ENCODE data around the gene CCDC152. TPM values are rescaled to one million over a fixed set of nuclear protein-coding genes. Genes with fewer than 3 reads are reported as not detected.
"Not testable (repeated sequence)": the region's sequence is repeated elsewhere in the genome, so short reads cannot be mapped to it uniquely, and the experiment has no call there.

The CCDC152 gene
- total RNA-seq, 1 donor: 0.36 TPM

GRCh38 chr5:42719034-42719433 is 37.6 kb upstream of the CCDC152 start:
- peak overlapping the region; percentile 12 for H3K27ac ChIP-seq (ENCODE audit: low read depth, low read length)
- no peaks in the 10 kb centered on the region for H3K9me3 ChIP-seq (ENCODE audit: low read depth, low read length)
- H2AFZ ChIP-seq (ENCODE audit: low read length): no peak overlapping the region
- no peaks in the 10 kb centered on the region for H3K27me3 ChIP-seq (ENCODE audit: insufficient read depth, low read length)
- no peaks in the 10 kb centered on the region for H3K36me3 ChIP-seq (ENCODE audit: insufficient read depth, low read length)
- DNase-seq (ENCODE audit: insufficient read length, low spot score, missing footprints): peak; percentile 27
- no peaks in the 10 kb centered on the region for H3K79me2 ChIP-seq (ENCODE audit: insufficient read depth, low read length)
- H3K4me3 ChIP-seq (ENCODE audit: insufficient read depth, low read length): no peak overlapping the region
- H3K4me2 ChIP-seq (ENCODE audit: insufficient read depth, low read length): peak overlapping the region; percentile 32
- no peak for TF ChIP-seq CTCF (IDR thresholded peaks at IDR 0.05; ENCODE audit: extremely low read depth, low read depth, low read length)
- H3K4me1 ChIP-seq (ENCODE audit: insufficient read depth, low read length): peaks cover 25% of the 10 kb centered on the region
- no peaks in the 10 kb centered on the region for H4K20me1 ChIP-seq (ENCODE audit: insufficient read depth, low read length)

- TF ChIP-seq CTCF (IDR thresholded peaks at IDR 0.05; ENCODE audit: extremely low read depth, low read depth, low read length): no peak
- Histone ChIP-seq H2AFZ (ENCODE audit: low read length) (no peak overlapping the region), H3K4me3 (ENCODE audit: insufficient read depth, low read length) (no peak overlapping the region), H3K27me3 (ENCODE audit: insufficient read depth, low read length) (no peaks in the 10 kb centered on the region), H3K27ac (ENCODE audit: low read depth, low read length) (no peak overlapping the region), H3K4me2 (ENCODE audit: insufficient read depth, low read length) (no peak overlapping the region), H3K79me2 (ENCODE audit: insufficient read depth, low read length) (no peaks in the 10 kb centered on the region), H3K9me3 (ENCODE audit: low read depth, low read length) (no peaks in the 10 kb centered on the region), H4K20me1 (ENCODE audit: insufficient read depth, low read length) (no peaks in the 10 kb centered on the region), H3K36me3 (ENCODE audit: insufficient read depth, low read length) (no peaks in the 10 kb centered on the region), H3K4me1 (ENCODE audit: insufficient read depth, low read length) (peaks cover 23% of the 10 kb centered on the region)
- DNase-seq (ENCODE audit: insufficient read length, low spot score, missing footprints): no peak
These were observed 36.4 kb upstream of the CCDC152 start for GRCh38 chr5:42720251-42720650.

GRCh38 chr5:42721484-42721883 is 35.1 kb upstream of the CCDC152 start:
- H3K79me2 ChIP-seq (ENCODE audit: insufficient read depth, low read length): no peaks in the 10 kb centered on the region
- no peak for TF ChIP-seq CTCF (IDR thresholded peaks at IDR 0.05; ENCODE audit: extremely low read depth, low read depth, low read length)
- no peaks in the 10 kb centered on the region for H3K9me3 ChIP-seq (ENCODE audit: low read depth, low read length)
- H2AFZ ChIP-seq (ENCODE audit: low read length): no peak overlapping the region
- H3K4me3 ChIP-seq (ENCODE audit: insufficient read depth, low read length): no peak overlapping the region
- no peak overlapping the region for H3K27ac ChIP-seq (ENCODE audit: low read depth, low read length)
- H3K4me2 ChIP-seq (ENCODE audit: insufficient read depth, low read length): no peak overlapping the region
- no peaks in the 10 kb centered on the region for H4K20me1 ChIP-seq (ENCODE audit: insufficient read depth, low read length)
- H3K36me3 ChIP-seq (ENCODE audit: insufficient read depth, low read length): no peaks in the 10 kb centered on the region
- DNase-seq (ENCODE audit: insufficient read length, low spot score, missing footprints): no peak
- H3K4me1 ChIP-seq (ENCODE audit: insufficient read depth, low read length): peaks cover 15% of the 10 kb centered on the region
- H3K27me3 ChIP-seq (ENCODE audit: insufficient read depth, low read length): no peaks in the 10 kb centered on the region

GRCh38 chr5:42734531-42735058 is 22.0 kb upstream of the CCDC152 start:
- not testable (repeated sequence) for H3K4me1 ChIP-seq (ENCODE audit: insufficient read depth, low read length); H3K9me3 ChIP-seq (ENCODE audit: low read depth, low read length); H2AFZ ChIP-seq (ENCODE audit: low read length); DNase-seq (ENCODE audit: insufficient read length, low spot score, missing footprints); H3K36me3 ChIP-seq (ENCODE audit: insufficient read depth, low read length); H3K27ac ChIP-seq (ENCODE audit: low read depth, low read length); H3K4me2 ChIP-seq (ENCODE audit: insufficient read depth, low read length); H4K20me1 ChIP-seq (ENCODE audit: insufficient read depth, low read length); H3K27me3 ChIP-seq (ENCODE audit: insufficient read depth, low read length); H3K79me2 ChIP-seq (ENCODE audit: insufficient read depth, low read length); H3K4me3 ChIP-seq (ENCODE audit: insufficient read depth, low read length)
